ENCODE data around the gene PBX3.

PBX3 gene

DNA sequence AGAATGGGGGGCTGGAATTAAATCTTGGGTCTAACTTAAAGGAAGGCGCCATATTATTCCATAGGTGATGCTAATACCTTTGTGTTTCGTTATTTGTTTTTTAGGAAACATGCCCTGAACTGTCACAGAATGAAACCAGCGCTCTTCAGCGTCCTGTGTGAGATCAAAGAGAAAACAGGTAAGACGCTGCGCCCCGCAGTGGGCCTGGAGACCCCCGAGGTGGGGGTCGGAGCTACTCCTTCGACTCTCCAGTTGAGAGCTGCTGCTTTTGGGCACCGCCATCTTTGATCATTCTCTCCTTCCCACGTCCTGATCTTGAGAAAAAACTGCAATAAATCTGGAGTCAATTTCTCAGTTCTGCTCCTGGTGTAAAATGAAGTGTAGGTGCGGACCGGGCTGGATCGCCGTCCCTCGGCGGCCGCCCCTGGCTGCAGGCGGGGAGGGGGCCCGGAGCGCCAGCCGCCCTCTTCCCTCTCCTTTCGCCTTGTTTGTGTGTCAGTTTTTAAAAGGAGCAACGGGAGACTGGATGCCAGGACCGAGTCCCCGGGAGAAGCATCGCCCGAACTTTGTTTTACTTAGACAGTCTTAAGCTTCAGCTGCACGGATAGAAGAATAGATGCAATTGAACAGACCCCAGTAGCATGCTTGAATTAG, 1.4 kb downstream of the PBX3 start:
- peak overlapping the region; percentile 76 for H3K18ac ChIP-seq (ENCODE audit: low read length)
- no peak overlapping the region for H2BK5ac ChIP-seq (ENCODE audit: low read length)
- H3K4me3 ChIP-seq (ENCODE audit: low read length in 2 of 2): peak overlapping the region; percentile 93 to 99
- no peak overlapping the region for H2BK120ac ChIP-seq (ENCODE audit: low read depth, low read length)
- H3K4me2 ChIP-seq (ENCODE audit: insufficient read depth, low read length, poor library complexity, severe bottlenecking): peak overlapping the region; percentile 89
- no CpG with 5 or more reads among the region's 30 CpGs for WGBS, 2 donors (ENCODE audit: extremely low coverage in 2 of 2, insufficient read length in 2 of 2, insufficient replicate concordance in 1 of 2)
- no peak overlapping the region for H2BK15ac ChIP-seq (ENCODE audit: low read length)
- H3K79me1 ChIP-seq (ENCODE audit: low read depth, low read length): peaks cover 6% of the 10 kb centered on the region
- H3K4ac ChIP-seq (ENCODE audit: low read length): no peak overlapping the region
- H3K27ac ChIP-seq (replicated peaks; ENCODE audit: low read length): peak overlapping the region; percentile 23
- H3K9ac ChIP-seq (ENCODE audit: low read depth, low read length, poor library complexity): no peak overlapping the region
- no peak for DNase-seq (ENCODE audit: low spot score)
- H2BK12ac ChIP-seq (ENCODE audit: low read length): no peak overlapping the region
- no peak overlapping the region for H4K91ac ChIP-seq (ENCODE audit: low read depth, low read length, poor library complexity)
- peaks cover 0 to 31% of the 10 kb centered on the region in 2 donors for H3K36me3 ChIP-seq (replicated peaks in 1 of 2; ENCODE audit: control insufficient read depth in 2 of 2, insufficient read depth in 2 of 2, low read length in 2 of 2)
- H3K27me3 ChIP-seq (ENCODE audit: control insufficient read depth in 3 of 3, insufficient read depth in 3 of 3, low read depth in 1 of 3, low read length in 3 of 3): no peaks in the 10 kb centered on the region
- no peaks in the 10 kb centered on the region for H3K9me3 ChIP-seq (replicated peaks in 1 of 2; ENCODE audit: control insufficient read depth in 2 of 2, insufficient read depth in 1 of 2, low read depth in 1 of 2, low read length in 2 of 2)
- no peak overlapping the region for H3K14ac ChIP-seq (ENCODE audit: low read length)
- H4K8ac ChIP-seq (ENCODE audit: low read depth, low read length): no peak overlapping the region
- H3K4me1 ChIP-seq (ENCODE audit: control insufficient read depth in 2 of 2, insufficient read depth in 1 of 2, low read depth in 1 of 2, low read length in 2 of 2): peaks cover 8 to 24% of the 10 kb centered on the region in 2 donors
- H2AK5ac ChIP-seq (ENCODE audit: low read depth, low read length): no peak overlapping the region
- peak overlapping the region; percentile 89 for H2AFZ ChIP-seq (ENCODE audit: low read length)
- H3K23ac ChIP-seq (ENCODE audit: low read depth, low read length, poor library complexity): no peak overlapping the region

DNA sequence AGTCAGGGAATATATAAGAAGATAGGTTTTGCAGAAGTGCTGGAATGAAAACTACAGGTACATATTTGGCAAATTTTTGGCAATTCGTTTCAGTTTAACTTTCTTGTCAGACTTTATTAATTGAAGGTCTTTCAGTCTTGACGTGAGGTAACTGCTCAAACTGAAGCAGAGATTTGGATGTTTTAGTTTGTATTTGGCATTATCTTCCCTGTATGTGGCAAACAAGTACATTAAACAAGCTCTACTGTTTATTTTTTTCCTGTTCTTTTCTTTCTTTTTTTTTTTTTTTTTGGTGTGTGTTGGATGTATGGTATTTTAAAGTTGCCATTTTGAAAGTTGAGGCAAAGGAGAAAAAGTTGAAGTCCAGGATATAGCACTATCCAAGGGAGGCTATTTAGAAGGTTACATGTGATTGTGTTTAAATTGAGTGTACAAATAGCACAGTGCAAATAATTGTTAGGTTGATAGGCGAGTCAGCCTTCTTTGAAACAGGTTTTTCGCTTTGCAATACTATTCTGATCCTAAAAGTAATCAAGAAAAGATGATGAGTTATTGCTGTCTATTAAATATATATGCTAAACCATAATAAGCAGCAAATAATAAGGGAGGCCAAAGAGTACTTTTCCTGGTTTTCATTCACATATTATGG, 2.2 kb downstream of the PBX3 start:
- H3K4ac ChIP-seq (ENCODE audit: low read length): no peak overlapping the region
- H3K18ac ChIP-seq (ENCODE audit: low read length): no peak overlapping the region
- no peak overlapping the region for H2BK12ac ChIP-seq (ENCODE audit: low read length)
- H2AK5ac ChIP-seq (ENCODE audit: low read depth, low read length): no peak overlapping the region
- H3K36me3 ChIP-seq (replicated peaks in 1 of 2; ENCODE audit: control insufficient read depth in 2 of 2, insufficient read depth in 2 of 2, low read length in 2 of 2): peaks cover 0 to 39% of the 10 kb centered on the region in 2 donors
- no peak overlapping the region for H2BK15ac ChIP-seq (ENCODE audit: low read length)
- no peak overlapping the region for H3K27ac ChIP-seq (replicated peaks; ENCODE audit: low read length)
- H2BK5ac ChIP-seq (ENCODE audit: low read length): no peak overlapping the region
- no peak overlapping the region for H4K8ac ChIP-seq (ENCODE audit: low read depth, low read length)
- no peak overlapping the region for H3K23ac ChIP-seq (ENCODE audit: low read depth, low read length, poor library complexity)
- no peak overlapping the region for H3K9ac ChIP-seq (ENCODE audit: low read depth, low read length, poor library complexity)
- H3K4me1 ChIP-seq (ENCODE audit: control insufficient read depth in 2 of 2, insufficient read depth in 1 of 2, low read depth in 1 of 2, low read length in 2 of 2): peaks cover 8 to 24% of the 10 kb centered on the region in 2 donors
- no peak overlapping the region for H2AFZ ChIP-seq (ENCODE audit: low read length)
- H3K4me2 ChIP-seq (ENCODE audit: insufficient read depth, low read length, poor library complexity, severe bottlenecking): peak overlapping the region; percentile 33
- H4K91ac ChIP-seq (ENCODE audit: low read depth, low read length, poor library complexity): no peak overlapping the region
- H3K9me3 ChIP-seq (replicated peaks in 1 of 2; ENCODE audit: control insufficient read depth in 2 of 2, insufficient read depth in 1 of 2, low read depth in 1 of 2, low read length in 2 of 2): no peaks in the 10 kb centered on the region
- no peak for DNase-seq (ENCODE audit: low spot score)
- H3K4me3 ChIP-seq (ENCODE audit: low read length in 2 of 2): peak overlapping the region in 1 of 2 donors; percentile 93
- peaks cover 6% of the 10 kb centered on the region for H3K79me1 ChIP-seq (ENCODE audit: low read depth, low read length)
- H2BK120ac ChIP-seq (ENCODE audit: low read depth, low read length): no peak overlapping the region
- no peaks in the 10 kb centered on the region for H3K27me3 ChIP-seq (ENCODE audit: control insufficient read depth in 3 of 3, insufficient read depth in 3 of 3, low read depth in 1 of 3, low read length in 3 of 3)
- no CpG with 5 or more reads among the region's 4 CpGs for WGBS, 2 donors (ENCODE audit: extremely low coverage in 2 of 2, insufficient read length in 2 of 2, insufficient replicate concordance in 1 of 2)
- H3K14ac ChIP-seq (ENCODE audit: low read length): no peak overlapping the region

DNA sequence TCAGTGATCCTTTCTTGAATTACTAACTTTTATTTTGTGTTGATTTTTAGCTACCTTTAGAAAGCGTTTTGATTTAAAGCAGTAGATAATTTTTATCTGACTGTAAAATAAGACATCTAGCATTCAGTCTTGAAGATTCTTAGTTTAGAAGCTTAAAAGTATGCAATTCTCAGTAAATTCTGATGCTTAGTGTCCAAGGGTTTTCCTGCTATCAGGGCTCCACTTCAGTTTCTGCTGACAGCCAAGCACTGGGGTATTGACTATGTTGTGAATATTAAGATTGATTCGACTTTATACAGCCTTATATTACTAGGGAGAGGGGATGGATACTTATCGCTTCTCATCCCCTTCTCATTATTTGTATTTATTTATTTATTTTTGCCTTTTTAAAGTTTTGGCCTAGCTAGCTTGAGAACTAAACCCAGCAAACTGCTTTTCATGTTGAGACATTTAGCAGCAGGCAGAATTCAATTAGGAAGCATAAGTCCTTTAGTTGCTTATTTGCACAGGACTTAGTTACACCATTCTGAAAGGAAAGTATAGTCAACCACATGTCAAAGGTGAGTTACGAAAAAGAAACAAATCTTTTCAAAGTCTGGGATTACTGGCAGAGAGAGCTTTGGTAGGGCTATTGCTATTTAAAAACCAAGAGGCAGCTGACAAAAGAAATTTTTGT, 2.9 kb downstream of the PBX3 start:
- DNase-seq (ENCODE audit: low spot score): peak; percentile 56
- Histone ChIP-seq H2BK12ac (ENCODE audit: low read length) (no peak overlapping the region), H3K79me1 (ENCODE audit: low read depth, low read length) (peaks cover 6% of the 10 kb centered on the region), H4K8ac (ENCODE audit: low read depth, low read length) (no peak overlapping the region), H3K9ac (ENCODE audit: low read depth, low read length, poor library complexity) (no peak overlapping the region), H2AFZ (ENCODE audit: low read length) (no peak overlapping the region), H3K9me3 (replicated peaks in 1 of 2; ENCODE audit: control insufficient read depth in 2 of 2, insufficient read depth in 1 of 2, low read depth in 1 of 2, low read length in 2 of 2) (no peaks in the 10 kb centered on the region), H3K36me3 (replicated peaks in 1 of 2; ENCODE audit: control insufficient read depth in 2 of 2, insufficient read depth in 2 of 2, low read length in 2 of 2) (peaks cover 0 to 43% of the 10 kb centered on the region in 2 donors), H2AK5ac (ENCODE audit: low read depth, low read length) (no peak overlapping the region), H3K4me2 (ENCODE audit: insufficient read depth, low read length, poor library complexity, severe bottlenecking) (no peak overlapping the region), H4K91ac (ENCODE audit: low read depth, low read length, poor library complexity) (no peak overlapping the region), H3K4me1 (ENCODE audit: control insufficient read depth in 2 of 2, insufficient read depth in 1 of 2, low read depth in 1 of 2, low read length in 2 of 2) (peaks cover 8 to 25% of the 10 kb centered on the region in 2 donors), H3K27me3 (ENCODE audit: control insufficient read depth in 3 of 3, insufficient read depth in 3 of 3, low read depth in 1 of 3, low read length in 3 of 3) (no peaks in the 10 kb centered on the region), H2BK120ac (ENCODE audit: low read depth, low read length) (no peak overlapping the region), H2BK5ac (ENCODE audit: low read length) (no peak overlapping the region), H3K23ac (ENCODE audit: low read depth, low read length, poor library complexity) (no peak overlapping the region), H3K18ac (ENCODE audit: low read length) (no peak overlapping the region), H3K4ac (ENCODE audit: low read length) (no peak overlapping the region), H3K14ac (ENCODE audit: low read length) (no peak overlapping the region), H2BK15ac (ENCODE audit: low read length) (no peak overlapping the region), H3K27ac (replicated peaks; ENCODE audit: low read length) (no peak overlapping the region), H3K4me3 (ENCODE audit: low read length in 2 of 2) (peak overlapping the region in 1 of 2 donors; percentile 93)
- WGBS, 2 donors (ENCODE audit: extremely low coverage in 2 of 2, insufficient read length in 2 of 2, insufficient replicate concordance in 1 of 2): no CpG with 5 or more reads among the region's 4 CpGs

DNA sequence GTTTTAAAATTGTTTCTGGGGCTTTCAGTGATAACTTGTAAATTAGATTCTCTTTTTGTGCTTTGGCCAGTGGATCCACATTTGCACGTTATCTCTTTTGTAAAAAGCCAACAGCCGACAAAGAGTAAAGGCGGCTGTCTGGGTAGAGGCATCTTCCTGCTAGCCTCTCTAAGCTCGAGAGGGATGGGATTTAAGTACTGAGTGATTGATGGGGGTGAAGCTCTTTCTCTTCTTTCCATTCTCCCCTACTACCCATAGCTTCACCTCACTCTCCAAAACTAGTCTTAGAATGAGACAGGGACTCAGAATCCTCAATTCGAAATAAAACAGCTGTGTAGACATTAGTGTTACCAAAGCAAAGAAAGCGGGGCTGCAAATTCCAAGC, 3.4 kb downstream of the PBX3 start:
- no peak overlapping the region for H4K8ac ChIP-seq (ENCODE audit: low read depth, low read length)
- no peak overlapping the region for H3K9ac ChIP-seq (ENCODE audit: low read depth, low read length, poor library complexity)
- no peak overlapping the region for H3K23ac ChIP-seq (ENCODE audit: low read depth, low read length, poor library complexity)
- no peak overlapping the region for H3K27ac ChIP-seq (replicated peaks; ENCODE audit: low read length)
- peaks cover 8 to 29% of the 10 kb centered on the region in 2 donors for H3K4me1 ChIP-seq (ENCODE audit: control insufficient read depth in 2 of 2, insufficient read depth in 1 of 2, low read depth in 1 of 2, low read length in 2 of 2)
- H3K79me1 ChIP-seq (ENCODE audit: low read depth, low read length): peaks cover 6% of the 10 kb centered on the region
- H3K18ac ChIP-seq (ENCODE audit: low read length): no peak overlapping the region
- no peaks in the 10 kb centered on the region for H3K27me3 ChIP-seq (ENCODE audit: control insufficient read depth in 3 of 3, insufficient read depth in 3 of 3, low read depth in 1 of 3, low read length in 3 of 3)
- H2BK5ac ChIP-seq (ENCODE audit: low read length): no peak overlapping the region
- WGBS, 2 donors (ENCODE audit: extremely low coverage in 2 of 2, insufficient read length in 2 of 2, insufficient replicate concordance in 1 of 2): no CpG with 5 or more reads among the region's 6 CpGs
- H3K14ac ChIP-seq (ENCODE audit: low read length): no peak overlapping the region
- H2BK120ac ChIP-seq (ENCODE audit: low read depth, low read length): no peak overlapping the region
- H3K4me2 ChIP-seq (ENCODE audit: insufficient read depth, low read length, poor library complexity, severe bottlenecking): no peak overlapping the region
- no peaks in the 10 kb centered on the region for H3K9me3 ChIP-seq (replicated peaks in 1 of 2; ENCODE audit: control insufficient read depth in 2 of 2, insufficient read depth in 1 of 2, low read depth in 1 of 2, low read length in 2 of 2)
- no peak overlapping the region for H2BK12ac ChIP-seq (ENCODE audit: low read length)
- H3K4ac ChIP-seq (ENCODE audit: low read length): no peak overlapping the region
- peak; percentile 54 for DNase-seq (ENCODE audit: low spot score)
- peaks cover 0 to 43% of the 10 kb centered on the region in 2 donors for H3K36me3 ChIP-seq (replicated peaks in 1 of 2; ENCODE audit: control insufficient read depth in 2 of 2, insufficient read depth in 2 of 2, low read length in 2 of 2)
- H2AFZ ChIP-seq (ENCODE audit: low read length): no peak overlapping the region
- H4K91ac ChIP-seq (ENCODE audit: low read depth, low read length, poor library complexity): no peak overlapping the region
- H3K4me3 ChIP-seq (ENCODE audit: low read length in 2 of 2): peak overlapping the region in 1 of 2 donors; percentile 93
- H2BK15ac ChIP-seq (ENCODE audit: low read length): no peak overlapping the region
- H2AK5ac ChIP-seq (ENCODE audit: low read depth, low read length): no peak overlapping the region
